ENCODE data around the gene TCF19. TPM values are rescaled to one million over a fixed set of nuclear protein-coding genes. Genes with fewer than 3 reads are reported as not detected.

The TCF19 gene
- total RNA-seq, 1 donor from 2014 or later: 3.4 TPM

Small RNA genes lying within 50 kb of the gene (small RNA-seq; reads per million reads assigned to genes)
- not detected for gene POLR2LP1 (ENCODE audit: low replicate concordance)

Other genes starting within 250 kb of the TCF19 start
- 23.4 TPM for gene VARS2, start 244.4 kb upstream of the TCF19 start, total RNA-seq
- gene SFTA2, start 226.4 kb upstream of the TCF19 start, total RNA-seq: not detected
- not detected for gene MUCL3, start 217.6 kb upstream of the TCF19 start, total RNA-seq
- not detected for gene MUC21, start 174.9 kb upstream of the TCF19 start, total RNA-seq
- not detected for gene MUC22, start 148.1 kb upstream of the TCF19 start, total RNA-seq
- gene C6orf15, start 46.0 kb upstream of the TCF19 start, total RNA-seq: not detected
- gene PSORS1C1, start 43.8 kb upstream of the TCF19 start, total RNA-seq: not detected
- not detected for gene CDSN, start 38.1 kb upstream of the TCF19 start, total RNA-seq
- not detected for gene PSORS1C2, start 19.5 kb upstream of the TCF19 start, total RNA-seq
- 6.1 TPM for gene CCHCR1, start 787 bp upstream of the TCF19 start, total RNA-seq
- gene POU5F1, start 12.1 kb downstream of the TCF19 start, total RNA-seq: not detected
- gene HLA-C, start 113.5 kb downstream of the TCF19 start, total RNA-seq: 3.2 TPM
- 15.2 TPM for gene HLA-B, start 198.6 kb downstream of the TCF19 start, total RNA-seq
- 0.49 TPM for gene MICA, start 245.0 kb downstream of the TCF19 start, total RNA-seq

All from temporal lobe (tissue), 2 donors.